Measurements from ENCODE around the gene PCDH20.

- TF ChIP-seq CTCF (IDR thresholded peaks at IDR 0.05; ENCODE audit: poor library complexity, severe bottlenecking) (no peak), POLR2AphosphoS5 (IDR thresholded peaks at IDR 0.05) (no peak), SMC3 (conservative IDR thresholded peaks at IDR 0.05; ENCODE audit: poor library complexity) (no peak), EZH2 (IDR thresholded peaks at IDR 0.05; ENCODE audit: borderline replicate concordance, insufficient read depth, low read length, poor library complexity, severe bottlenecking) (no peak)
These were observed 1.8 kb downstream of the PCDH20 start for GRCh38 chr13:61413572-61414535.
